ENCODE results near the gene SELENOP. TPM values are rescaled to one million over a fixed set of nuclear protein-coding genes. Genes with fewer than 3 reads are reported as not detected.
"Not testable (repeated sequence)": the region's sequence is repeated elsewhere in the genome, so short reads cannot be mapped to it uniquely, and the experiment has no call there.

The SELENOP gene
- total RNA-seq, 4 donors from 2014 or later: 323 to 965 (median 866) TPM

DNA sequence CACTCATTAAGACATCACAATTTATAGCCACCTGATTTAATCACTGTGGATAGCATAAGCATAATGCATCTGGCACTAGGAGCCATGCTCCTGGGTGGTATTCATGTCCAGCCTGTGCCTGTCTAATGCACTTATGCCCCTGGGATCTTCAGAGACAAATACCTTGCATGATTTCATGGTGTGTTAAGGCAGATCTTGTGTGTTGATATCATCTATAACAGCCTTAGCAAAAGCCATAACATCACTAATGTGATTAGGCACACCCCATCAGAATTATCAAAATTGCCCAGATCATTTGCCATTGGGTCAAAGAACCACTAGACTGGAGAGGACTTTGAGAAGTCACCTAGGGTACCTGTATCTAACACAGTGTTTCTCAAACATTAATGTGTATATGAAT is 43.7 kb upstream of the SELENOP start:
- Histone ChIP-seq H3K4me3 (no peak overlapping the region), H3K9me3 (no peaks in the 10 kb centered on the region), H3K36me3 (no peaks in the 10 kb centered on the region), H3K27me3 (no peaks in the 10 kb centered on the region), H3K4me1 (peaks cover 4 to 55% (median 21%) of the 10 kb centered on the region in 4 donors), H3K27ac (peak overlapping the region in 2 of 4 donors; percentile 22 to 72)
- no peak for TF ChIP-seq EP300 (IDR thresholded peaks at IDR 0.05)
- TF ChIP-seq, protein P1, sequence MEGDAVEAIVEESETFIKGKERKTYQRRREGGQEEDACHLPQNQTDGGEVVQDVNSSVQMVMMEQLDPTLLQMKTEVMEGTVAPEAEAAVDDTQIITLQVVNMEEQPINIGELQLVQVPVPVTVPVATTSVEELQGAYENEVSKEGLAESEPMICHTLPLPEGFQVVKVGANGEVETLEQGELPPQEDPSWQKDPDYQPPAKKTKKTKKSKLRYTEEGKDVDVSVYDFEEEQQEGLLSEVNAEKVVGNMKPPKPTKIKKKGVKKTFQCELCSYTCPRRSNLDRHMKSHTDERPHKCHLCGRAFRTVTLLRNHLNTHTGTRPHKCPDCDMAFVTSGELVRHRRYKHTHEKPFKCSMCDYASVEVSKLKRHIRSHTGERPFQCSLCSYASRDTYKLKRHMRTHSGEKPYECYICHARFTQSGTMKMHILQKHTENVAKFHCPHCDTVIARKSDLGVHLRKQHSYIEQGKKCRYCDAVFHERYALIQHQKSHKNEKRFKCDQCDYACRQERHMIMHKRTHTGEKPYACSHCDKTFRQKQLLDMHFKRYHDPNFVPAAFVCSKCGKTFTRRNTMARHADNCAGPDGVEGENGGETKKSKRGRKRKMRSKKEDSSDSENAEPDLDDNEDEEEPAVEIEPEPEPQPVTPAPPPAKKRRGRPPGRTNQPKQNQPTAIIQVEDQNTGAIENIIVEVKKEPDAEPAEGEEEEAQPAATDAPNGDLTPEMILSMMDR (IDR thresholded peaks at IDR 0.05): no peak
- no peak for TF ChIP-seq POLR2A (IDR thresholded peaks at IDR 0.05)
- DNase-seq (ENCODE audit: low spot score in 2 of 2): no peak

- Histone ChIP-seq H3K27me3 (no peaks in the 10 kb centered on the region), H3K4me1 (peaks cover 4 to 55% (median 21%) of the 10 kb centered on the region in 4 donors), H3K4me3 (no peak overlapping the region), H3K36me3 (no peaks in the 10 kb centered on the region), H3K9me3 (no peaks in the 10 kb centered on the region), H3K27ac (peak overlapping the region in 2 of 4 donors; percentile 22 to 72)
- TF ChIP-seq EP300 (IDR thresholded peaks at IDR 0.05) (peak in 1 of 2 donors; percentile 42), POLR2A (IDR thresholded peaks at IDR 0.05) (no peak)
- TF ChIP-seq, protein P1 (IDR thresholded peaks at IDR 0.05): no peak
- no peak for DNase-seq (ENCODE audit: low spot score in 2 of 2)
- WGBS, 2 donors: 81 to 94% methylated on average over 1 of the region's 1 CpG
These were observed 43.1 kb upstream of the SELENOP start for GRCh38 chr5:42854795-42855194.

GRCh38 chr5:42852826-42853225 is 41.1 kb upstream of the SELENOP start:
- Histone ChIP-seq H3K27ac (peak overlapping the region in 1 of 4 donors; percentile 68), H3K36me3 (no peaks in the 10 kb centered on the region), H3K27me3 (no peaks in the 10 kb centered on the region), H3K4me3 (no peak overlapping the region), H3K4me1 (peaks cover 2 to 38% (median 15%) of the 10 kb centered on the region in 4 donors), H3K9me3 (no peaks in the 10 kb centered on the region)
- WGBS, 2 donors: 88 to 94% methylated on average over 1 of the region's 1 CpG
- TF ChIP-seq, protein P1 (IDR thresholded peaks at IDR 0.05): no peak
- no peak for TF ChIP-seq POLR2A (IDR thresholded peaks at IDR 0.05)
- no peak for DNase-seq (ENCODE audit: low spot score in 2 of 2)

GRCh38 chr5:42851481-42851880 is 39.8 kb upstream of the SELENOP start:
- WGBS, 2 donors: 74 to 83% methylated on average over 6 of the region's 6 CpGs
- Histone ChIP-seq H3K36me3 (no peaks in the 10 kb centered on the region), H3K27ac (no peak overlapping the region), H3K9me3 (no peaks in the 10 kb centered on the region), H3K4me3 (no peak overlapping the region), H3K27me3 (no peaks in the 10 kb centered on the region), H3K4me1 (peaks cover 0 to 32% (median 9%) of the 10 kb centered on the region in 4 donors)
- TF ChIP-seq EP300 (IDR thresholded peaks at IDR 0.05) (no peak), POLR2A (IDR thresholded peaks at IDR 0.05) (no peak)
- TF ChIP-seq, protein P1 (IDR thresholded peaks at IDR 0.05): no peak
- DNase-seq (ENCODE audit: low spot score in 2 of 2): no peak

- WGBS, 2 donors: 95 to 96% methylated on average over 2 of the region's 2 CpGs
These were observed 36.9 kb upstream of the SELENOP start for GRCh38 chr5:42848545-42848944.

DNA sequence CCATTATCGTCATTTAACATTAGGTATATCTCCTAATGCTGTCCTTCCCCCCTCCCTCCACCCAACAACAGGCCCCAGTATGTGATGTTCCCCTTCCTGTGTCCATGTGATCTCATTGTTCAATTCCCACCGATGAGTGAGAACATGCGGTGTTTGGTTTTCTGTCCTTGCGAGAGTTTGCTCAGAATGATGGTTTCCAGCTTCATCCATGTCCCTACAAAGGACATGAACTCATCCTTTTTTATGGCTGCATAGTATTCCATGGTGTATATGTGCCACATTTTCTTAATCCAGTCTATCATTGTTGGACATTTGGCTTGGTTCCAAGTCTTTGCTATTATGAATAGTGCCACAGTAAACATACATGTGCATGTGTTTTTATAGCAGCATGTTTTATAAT is 32.7 kb upstream of the SELENOP start:
- H3K4me1 ChIP-seq: peaks cover 0 to 51% (median 18%) of the 10 kb centered on the region in 4 donors
- 91 to 95% methylated on average over 4 of the region's 4 CpGs for WGBS, 2 donors
- not testable (repeated sequence) for DNase-seq (ENCODE audit: low spot score in 2 of 2); H3K4me3 ChIP-seq; H3K36me3 ChIP-seq; H3K27me3 ChIP-seq; H3K9me3 ChIP-seq; H3K27ac ChIP-seq

More at GRCh38 chr5:42848545-42848944, 36.9 kb upstream of the SELENOP start:
- H3K9me3 ChIP-seq: no peaks in the 10 kb centered on the region
- no peak overlapping the region for H3K27ac ChIP-seq
- DNase-seq (ENCODE audit: low spot score in 2 of 2): no peak
- peaks cover 0 to 17% (median 1%) of the 10 kb centered on the region in 4 donors for H3K4me1 ChIP-seq
- H3K4me3 ChIP-seq: no peak overlapping the region
- H3K27me3 ChIP-seq: no peaks in the 10 kb centered on the region
- TF ChIP-seq EP300 (IDR thresholded peaks at IDR 0.05) (no peak), POLR2A (IDR thresholded peaks at IDR 0.05) (no peak)
- TF ChIP-seq, protein P1 (IDR thresholded peaks at IDR 0.05): no peak
- no peaks in the 10 kb centered on the region for H3K36me3 ChIP-seq

All from tibial nerve (tissue), 4 donors.